Breast epithelium (tissue), 3 donors: ENCODE data around the gene TBC1D10B.

ENCODE experiments used
- CTCF ChIP-seq, 3 donors: fragments of 450-650 bp; IDR thresholded peaks; one replicate each; pipeline ENCODE4 v1.5.1; 2016 to 2017; ENCODE audit warnings: antibody characterized with exemption in 3 of 3, mild to moderate bottlenecking in 3 of 3, moderate library complexity in 3 of 3
- POLR2A ChIP-seq: fragments of 450-650 bp; IDR thresholded peaks from one replicate; pipeline ENCODE4 v1.6.1; 2016; ENCODE audit warnings: antibody characterized with exemption, mild to moderate bottlenecking, moderate library complexity
- POLR2AphosphoS5 ChIP-seq, 3 donors: sonication (generic); formaldehyde crosslinking; IDR thresholded peaks; one replicate each; pipeline ENCODE4 v1.6.1; 2017; ENCODE audit warnings: antibody characterized with exemption in 3 of 3

- no peak for TF ChIP-seq POLR2AphosphoS5 (IDR thresholded peaks at IDR 0.05)
- TF ChIP-seq CTCF (IDR thresholded peaks at IDR 0.05): no peak
- no peak for TF ChIP-seq POLR2A
Measured at GRCh38 chr16:30413112-30413806, 43.0 kb upstream of the TBC1D10B start.
